Panc1 (cell line): Measurements from ENCODE around the gene NFKB1. TPM values are rescaled to one million over a fixed set of nuclear protein-coding genes. Genes with fewer than 3 reads are reported as not detected.
"Not testable (repeated sequence)": the region's sequence is repeated elsewhere in the genome, so short reads cannot be mapped to it uniquely, and the experiment has no call there.

Experiments
- ATAC-seq: fragments of 200-7000 bp; cut with Tn5 transposase; 2 replicates; pipeline ENCODE4 v1.9.1; 2020; ENCODE audit warnings: mild to moderate bottlenecking, moderate library complexity
- BruUV-seq: library from RNA; stranded (reverse); fragments of 400-500 nt; replicated peaks from 2 replicates; lab custom pipeline; 2021; lab: Mats Ljungman, UMichigan
- CTCF ChIA-PET: fragments of 300-600 bp; sonication (Branson Sonifier 250); formaldehyde crosslinking; loops from one replicate; lab custom pipeline; 2022; ENCODE audit warnings: antibody characterized with exemption; lab: Charles Lee
- POLR2A ChIA-PET: fragments of 300-600 bp; sonication (Branson Sonifier 250); formaldehyde crosslinking; loops from one replicate; lab custom pipeline; 2022; ENCODE audit warnings: antibody characterized with exemption; lab: Charles Lee
- DNase-seq: peaks from one replicate; pipeline ENCODE4 v3.0.0-alpha.2; 2010; ENCODE audit warnings: low read depth, low spot score
- H3K27ac ChIP-seq: 2 replicates; pipeline ENCODE4 v1.5.1; 2011; ENCODE audit warnings: mild to moderate bottlenecking, low read length, inconsistent platforms
- H3K27me3 ChIP-seq: fragments of 200-500 bp; sonication (Bioruptor generic); 2 replicates; pipeline ENCODE4 v1.6.0; 2014; ENCODE audit warnings: low read length, inconsistent platforms; ENCODE audit not compliant: control insufficient read depth, insufficient read depth
- H3K36me3 ChIP-seq: fragments of 200-500 bp; sonication (Bioruptor generic); 2 replicates; pipeline ENCODE4 v1.5.1; 2014; ENCODE audit warnings: inconsistent platforms, mild to moderate bottlenecking, low read length, moderate library complexity; ENCODE audit not compliant: control insufficient read depth, insufficient read depth
- H3K4me1 ChIP-seq: 2 replicates; pipeline ENCODE4 v1.5.1; 2011; ENCODE audit warnings: inconsistent platforms, mild to moderate bottlenecking, low read length, moderate library complexity; ENCODE audit not compliant: control insufficient read depth, insufficient read depth
- H3K4me3 ChIP-seq, 2 experiments: 2 replicates each; pipeline ENCODE4 v1.5.1; 2011 to 2012; ENCODE audit warnings: low read depth in 2 of 2, low read length in 2 of 2, mild to moderate bottlenecking in 2 of 2, inconsistent platforms in 1 of 2, moderate library complexity in 1 of 2
- H3K9me3 ChIP-seq: fragments of 200-500 bp; sonication (Bioruptor generic); 2 replicates; pipeline ENCODE4 v1.5.1; 2014; ENCODE audit warnings: low read depth, mild to moderate bottlenecking, inconsistent platforms, low read length, moderate library complexity; ENCODE audit not compliant: control insufficient read depth, insufficient read depth
- POLR2AphosphoS5 ChIP-seq: IDR thresholded peaks from 2 replicates; pipeline ENCODE4 v1.6.1; 2012; ENCODE audit warnings: mild to moderate bottlenecking, low read depth, low read length, moderate library complexity
- REST ChIP-seq, 2 experiments: IDR thresholded peaks; 2 replicates each; pipeline ENCODE4 v1.6.1; 2011 to 2012; ENCODE audit warnings: low read depth in 2 of 2, control low read depth in 1 of 2, low read length in 1 of 2, mild to moderate bottlenecking in 1 of 2, moderate library complexity in 1 of 2; ENCODE audit not compliant: insufficient read depth in 1 of 2
- SIN3A ChIP-seq: IDR thresholded peaks from 2 replicates; pipeline ENCODE4 v1.6.1; 2012; ENCODE audit warnings: low read depth, mild to moderate bottlenecking, low read length, moderate library complexity, borderline replicate concordance; ENCODE audit not compliant: insufficient read depth
- TCF7L2 ChIP-seq: IDR thresholded peaks from 2 replicates; pipeline ENCODE4 v1.6.1; 2011; ENCODE audit warnings: mild to moderate bottlenecking, low read depth, low read length, inconsistent platforms
- in situ Hi-C: cut with HindIII; loops from 2 replicates; pipeline ENCODE4 v1.10.0; 2016; ENCODE audit warnings: low sequenced_read_pairs, low pct_unique_long_range_greater_than_20kb
- intact Hi-C: fragments of 100-400 bp; cut with micrococcal nuclease; formaldehyde crosslinking; loops from one replicate; pipeline ENCODE4 v1.10.0; 2022; ENCODE audit not compliant: unreplicated experiment
- total RNA-seq: library from RNA; stranded (reverse); gene quantifications from one replicate; pipeline ENCODE4 v1.2.1, GENCODE V29; 2021; ENCODE audit not compliant: unreplicated experiment
- TF ChIP-seq, protein P1 (sequence below): fragments of 450-650 bp; IDR thresholded peaks from 2 replicates; pipeline ENCODE4 v1.5.1; 2017; ENCODE audit warnings: mild to moderate bottlenecking

The NFKB1 gene
- total RNA-seq, 1 experiment from 2014 or later = 29.0 TPM

DNA sequence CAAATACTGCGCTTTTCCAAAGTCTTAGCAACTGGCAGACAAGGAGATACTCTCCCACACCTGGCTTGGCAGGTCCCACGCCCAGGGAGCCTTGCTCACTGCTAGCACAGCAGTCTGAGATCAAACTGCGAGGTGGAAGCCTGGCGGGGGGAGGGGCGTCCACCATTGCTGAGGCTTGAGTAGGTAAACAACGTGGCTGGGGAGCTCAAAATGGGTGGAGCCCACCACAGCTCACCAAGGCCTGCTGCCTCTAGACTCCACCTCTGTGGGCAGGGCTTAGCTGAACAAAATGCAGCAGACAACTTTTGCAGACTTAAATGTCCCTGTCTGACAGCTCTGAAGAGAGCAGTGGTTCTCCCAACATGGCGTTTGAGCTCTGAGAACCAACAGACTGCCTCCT lies 23.0 kb upstream of the NFKB1 start:
- Histone ChIP-seq H3K36me3 (no peaks in the 10 kb centered on the region), H3K27ac (no peak overlapping the region), H3K9me3 (no peaks in the 10 kb centered on the region), H3K4me1 (no peaks in the 10 kb centered on the region), H3K27me3 (no peaks in the 10 kb centered on the region), H3K4me3 (no peak overlapping the region)
- intact Hi-C loops (no loop called here), in situ Hi-C loops (no loop called here)
- TF ChIP-seq REST (IDR thresholded peaks at IDR 0.05; ENCODE audit: insufficient read depth in 1 of 2, low read depth in 2 of 2, low read length in 1 of 2) = no peak
- TF ChIP-seq SIN3A = no peak
- no peak for TF ChIP-seq TCF7L2
- TF ChIP-seq, protein P1, sequence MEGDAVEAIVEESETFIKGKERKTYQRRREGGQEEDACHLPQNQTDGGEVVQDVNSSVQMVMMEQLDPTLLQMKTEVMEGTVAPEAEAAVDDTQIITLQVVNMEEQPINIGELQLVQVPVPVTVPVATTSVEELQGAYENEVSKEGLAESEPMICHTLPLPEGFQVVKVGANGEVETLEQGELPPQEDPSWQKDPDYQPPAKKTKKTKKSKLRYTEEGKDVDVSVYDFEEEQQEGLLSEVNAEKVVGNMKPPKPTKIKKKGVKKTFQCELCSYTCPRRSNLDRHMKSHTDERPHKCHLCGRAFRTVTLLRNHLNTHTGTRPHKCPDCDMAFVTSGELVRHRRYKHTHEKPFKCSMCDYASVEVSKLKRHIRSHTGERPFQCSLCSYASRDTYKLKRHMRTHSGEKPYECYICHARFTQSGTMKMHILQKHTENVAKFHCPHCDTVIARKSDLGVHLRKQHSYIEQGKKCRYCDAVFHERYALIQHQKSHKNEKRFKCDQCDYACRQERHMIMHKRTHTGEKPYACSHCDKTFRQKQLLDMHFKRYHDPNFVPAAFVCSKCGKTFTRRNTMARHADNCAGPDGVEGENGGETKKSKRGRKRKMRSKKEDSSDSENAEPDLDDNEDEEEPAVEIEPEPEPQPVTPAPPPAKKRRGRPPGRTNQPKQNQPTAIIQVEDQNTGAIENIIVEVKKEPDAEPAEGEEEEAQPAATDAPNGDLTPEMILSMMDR = no peak
- TF ChIP-seq POLR2AphosphoS5 = no peak
- ATAC-seq (no peak), DNase-seq (no peak)
- CTCF ChIA-PET = no interaction called here
- no TSS peak for BruUV-seq
- POLR2A ChIA-PET = interaction anchor here (0.6 kb wide), 1 partner anchor 407 kb away, joined by 3 read pairs; no protein-coding TSS in a partner anchor

DNA sequence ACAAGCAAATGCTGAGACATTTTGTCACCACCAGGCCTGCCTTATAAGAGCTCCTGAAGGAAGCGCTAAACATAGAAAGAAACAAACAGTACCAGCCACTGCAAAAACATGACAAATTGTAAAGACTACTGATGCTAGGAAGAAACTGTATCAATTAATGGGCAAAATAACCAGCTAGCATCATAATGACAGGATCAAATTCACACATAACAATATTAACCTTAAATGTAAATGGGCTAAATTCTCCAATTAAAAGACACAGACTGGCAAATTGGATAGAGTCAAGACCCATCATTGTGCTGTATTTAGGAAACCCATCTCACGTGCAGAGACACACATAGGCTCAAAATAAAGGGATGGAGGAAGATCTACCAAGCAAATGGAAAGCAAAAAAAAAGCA lies 21.3 kb upstream of the NFKB1 start:
- H3K27ac ChIP-seq, CTCF ChIA-PET, POLR2A ChIA-PET, H3K4me3 ChIP-seq, DNase-seq, H3K36me3 ChIP-seq, H3K4me1 ChIP-seq, BruUV-seq, H3K27me3 ChIP-seq, in situ Hi-C loops, H3K9me3 ChIP-seq, ATAC-seq, intact Hi-C loops: not testable (repeated sequence)

DNA sequence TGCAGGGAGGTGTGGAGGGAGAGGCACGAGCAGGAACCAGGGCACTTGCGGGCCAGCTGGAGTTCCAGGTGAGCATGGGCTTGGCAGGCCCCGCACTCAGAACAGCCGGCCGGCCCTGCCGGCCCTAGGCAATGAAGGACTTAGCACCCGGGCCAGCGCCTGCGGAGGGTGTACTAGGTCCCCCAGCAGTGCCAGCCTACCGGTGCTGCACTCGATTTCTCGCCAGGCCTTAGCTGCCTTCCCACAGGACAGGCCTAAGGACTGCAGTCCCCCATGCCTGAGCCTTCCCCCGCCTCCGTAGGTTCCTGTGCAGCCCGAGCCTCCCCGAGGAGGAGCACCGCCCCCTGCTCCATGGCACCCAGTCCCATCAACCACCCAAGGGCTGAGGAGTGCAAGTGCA lies 18.0 kb upstream of the NFKB1 start:
- no TSS peak for BruUV-seq
- Histone ChIP-seq H3K27me3 (no peaks in the 10 kb centered on the region), H3K9me3 (no peaks in the 10 kb centered on the region), H3K4me3 (no peak overlapping the region), H3K4me1 (no peaks in the 10 kb centered on the region), H3K27ac (no peak overlapping the region), H3K36me3 (no peaks in the 10 kb centered on the region)
- ChIA-PET CTCF (no interaction called here), POLR2A (no interaction called here)
- DNase-seq (no peak), ATAC-seq (no peak)
- in situ Hi-C loops = no loop called here
- intact Hi-C loops = no loop called here
- TF ChIP-seq TCF7L2 (no peak), SIN3A (no peak), POLR2AphosphoS5 (no peak), REST (IDR thresholded peaks at IDR 0.05; ENCODE audit: insufficient read depth in 1 of 2, low read depth in 2 of 2, low read length in 1 of 2) (no peak)
- TF ChIP-seq, protein P1 = no peak

DNA sequence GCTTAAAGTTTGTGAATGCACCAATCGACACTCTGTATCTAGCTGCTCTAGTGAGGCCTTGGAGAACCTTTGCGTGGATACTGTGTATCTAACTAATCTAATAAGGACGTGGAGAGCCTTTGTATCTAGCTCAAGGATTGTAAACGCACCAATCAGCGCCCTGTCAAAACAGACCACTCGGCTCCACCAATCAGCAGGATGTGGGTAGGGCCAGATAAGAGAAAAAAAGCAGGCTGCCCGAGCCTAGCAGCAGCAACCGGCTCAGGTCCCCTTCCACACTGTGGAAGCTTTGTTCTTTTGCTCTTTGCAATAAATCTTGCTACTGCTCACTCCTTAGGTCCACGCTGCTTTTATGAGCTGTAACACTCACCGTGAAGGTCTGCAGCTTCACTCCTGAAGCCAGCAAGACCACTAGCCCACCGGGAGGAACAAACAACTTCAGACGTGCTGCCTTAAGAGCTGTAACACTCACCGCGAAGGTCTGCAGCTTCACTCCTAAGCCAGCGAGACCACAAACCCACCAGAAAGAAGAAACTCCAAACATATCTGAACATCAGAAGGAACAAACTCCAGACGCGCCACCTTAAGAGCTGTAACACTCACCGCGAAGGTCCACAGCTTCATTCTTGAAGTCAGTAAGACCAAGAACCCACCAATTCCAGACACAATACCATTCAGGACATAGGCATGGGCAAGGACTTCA lies 17.0 kb upstream of the NFKB1 start:
- CTCF ChIA-PET = not testable (repeated sequence)

More for the DNA sequence above, 17.0 kb upstream of the NFKB1 start:
- H3K4me3 ChIP-seq, H3K36me3 ChIP-seq, BruUV-seq, H3K27ac ChIP-seq, H3K9me3 ChIP-seq, intact Hi-C loops, in situ Hi-C loops, H3K4me1 ChIP-seq, POLR2A ChIA-PET, DNase-seq, H3K27me3 ChIP-seq, ATAC-seq: not testable (repeated sequence)
